BE2C (cell line): ENCODE data around the gene KRT71. TPM values are rescaled to one million over a fixed set of nuclear protein-coding genes. Genes with fewer than 3 reads are reported as not detected.

Source experiments
- DNase-seq: peaks from one replicate; pipeline ENCODE4 v3.0.0-alpha.2; 2020
- H3K27me3 ChIP-seq: fragments of 250-450 bp; sonication (Bioruptor Pico); 2 replicates; pipeline ENCODE4 v1.5.1; 2020; ENCODE audit warnings: mild to moderate bottlenecking
- H3K36me3 ChIP-seq: fragments of 250-450 bp; sonication (Bioruptor Pico); 2 replicates; pipeline ENCODE4 v1.5.1; 2020; ENCODE audit warnings: mild to moderate bottlenecking
- H3K4me1 ChIP-seq: fragments of 250-450 bp; sonication (Bioruptor Pico); 2 replicates; pipeline ENCODE4 v1.5.1; 2020
- H3K4me3 ChIP-seq: 2 replicates; pipeline ENCODE4 v1.5.1; 2011; ENCODE audit warnings: low read depth, low read length
- H3K9me3 ChIP-seq: fragments of 250-450 bp; sonication (Bioruptor Pico); 2 replicates; pipeline ENCODE4 v1.5.1; 2020
- CTCF ChIP-seq: IDR thresholded peaks from 2 replicates; pipeline ENCODE4 v1.5.1; 2012; ENCODE audit warnings: mild to moderate bottlenecking, low read depth, low read length
- polyA plus RNA-seq: library from polyadenylated mRNA; unstranded; fragments of >200 nt; gene quantifications from one replicate; pipeline ENCODE4 v1.2.1, GENCODE V29; 2012; ENCODE audit warnings: low read depth, missing spikeins; ENCODE audit not compliant: insufficient read length, insufficient read depth

KRT71 gene
- not detected for polyA plus RNA-seq

DNA sequence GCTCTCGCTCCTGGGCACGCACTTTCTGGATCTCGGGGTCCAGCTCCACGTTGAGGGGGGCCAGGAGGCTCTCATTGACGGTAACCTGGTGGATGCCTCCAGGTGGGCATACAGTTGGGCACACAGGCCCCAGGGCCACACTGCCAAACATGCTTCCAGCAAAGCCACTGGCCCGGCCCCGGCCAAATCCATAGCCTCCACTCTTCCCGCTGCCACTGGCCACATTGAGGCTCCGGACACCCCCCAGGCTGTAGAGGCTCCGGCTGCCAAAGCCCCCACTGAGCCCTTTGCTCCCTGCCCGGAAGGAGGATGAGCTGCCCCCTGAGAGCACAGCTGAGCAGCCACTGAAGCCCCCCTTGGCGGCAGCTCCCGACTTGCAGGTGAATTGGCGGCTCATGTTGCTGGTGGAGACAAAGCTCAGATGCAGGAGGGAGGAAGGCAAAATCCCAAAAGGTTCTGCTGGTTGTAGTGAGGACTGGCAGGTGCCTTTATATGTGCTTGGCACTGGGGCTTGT is at the start of gene KRT71:
TSS of gene KRT71 (minus strand) at position 465 of the 515 bp plus-strand sequence. CDS start at position 397, 68 bp downstream.
- TF ChIP-seq CTCF, result no peak
- H3K9me3 ChIP-seq, result no peaks in the 10 kb centered on the region
- peaks cover 44% of the 10 kb centered on the region for H3K27me3 ChIP-seq
- no peak within 1 kb of the TSS for H3K4me3 ChIP-seq
- no peaks in the 10 kb centered on the region for H3K36me3 ChIP-seq
- no peak for DNase-seq
- H3K4me1 ChIP-seq, result no peaks in the 10 kb centered on the region

GRCh38 chr12:52602552-52602951 is 49.6 kb upstream of the KRT71 start:
- DNase-seq, result no peak
- H3K9me3 ChIP-seq, result no peaks in the 10 kb centered on the region
- no peak overlapping the region for H3K4me3 ChIP-seq
- no peaks in the 10 kb centered on the region for H3K4me1 ChIP-seq
- peaks cover 7% of the 10 kb centered on the region for H3K27me3 ChIP-seq
- TF ChIP-seq CTCF, result no peak
- H3K36me3 ChIP-seq, result no peaks in the 10 kb centered on the region

- H3K36me3 ChIP-seq, result no peaks in the 10 kb centered on the region
- H3K27me3 ChIP-seq, result peaks cover 7% of the 10 kb centered on the region
- no peak for TF ChIP-seq CTCF
- H3K9me3 ChIP-seq, result no peaks in the 10 kb centered on the region
- no peak for DNase-seq
- H3K4me1 ChIP-seq, result no peaks in the 10 kb centered on the region
- no peak overlapping the region for H3K4me3 ChIP-seq
Observed at GRCh38 chr12:52601671-52602070, 48.7 kb upstream of the KRT71 start.

DNA sequence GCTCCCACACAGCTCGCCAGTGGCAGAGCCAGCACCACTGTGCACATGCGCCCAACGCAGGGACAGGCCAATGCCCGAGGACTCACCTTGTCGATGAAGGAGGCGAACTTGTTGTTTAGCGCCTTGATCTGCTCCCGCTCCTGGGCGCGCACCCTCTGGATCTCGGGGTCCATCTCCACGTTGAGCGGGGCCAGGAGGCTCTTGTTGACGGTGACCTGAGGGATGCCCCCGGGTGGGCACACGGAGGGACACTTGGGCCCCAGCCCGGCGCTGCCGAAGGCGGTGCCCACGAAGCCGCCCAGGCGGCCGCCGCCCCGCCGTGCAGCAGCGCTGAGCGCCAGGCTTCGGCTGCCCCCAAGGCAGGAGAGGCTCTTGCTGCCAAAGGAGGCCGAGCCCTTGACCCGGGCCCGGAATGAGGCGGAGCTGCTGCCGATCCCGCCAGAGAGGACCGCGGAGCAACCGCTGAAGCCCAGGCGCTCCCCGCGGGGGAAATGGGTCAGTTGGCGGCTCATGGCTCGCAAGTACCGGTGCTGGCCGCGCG is 48.1 kb upstream of the KRT71 start, which contains the start of gene KRT72:
TSS of gene KRT72 (minus strand) at position 523 of the 541 bp plus-strand sequence. CDS start at position 512, 11 bp downstream.
- no peak for DNase-seq
- Histone ChIP-seq H3K4me1 (no peaks in the 10 kb centered on the region), H3K27me3 (peaks cover 9% of the 10 kb centered on the region), H3K4me3 (no peak within 1 kb of the TSS), H3K36me3 (no peaks in the 10 kb centered on the region), H3K9me3 (no peaks in the 10 kb centered on the region)
- TF ChIP-seq CTCF, result no peak

GRCh38 chr12:52600475-52600874 is 47.5 kb upstream of the KRT71 start:
- H3K9me3 ChIP-seq, result no peaks in the 10 kb centered on the region

More at GRCh38 chr12:52600475-52600874, 47.5 kb upstream of the KRT71 start:
- Histone ChIP-seq H3K27me3 (peaks cover 14% of the 10 kb centered on the region), H3K4me1 (no peaks in the 10 kb centered on the region), H3K4me3 (no peak overlapping the region), H3K36me3 (no peaks in the 10 kb centered on the region)
- DNase-seq, result no peak
- no peak for TF ChIP-seq CTCF
